Measurements from ENCODE around the gene NRROS.
"Not testable (repeated sequence)": the region's sequence is repeated elsewhere in the genome, so short reads cannot be mapped to it uniquely, and the experiment has no call there.

Gene NRROS

DNA sequence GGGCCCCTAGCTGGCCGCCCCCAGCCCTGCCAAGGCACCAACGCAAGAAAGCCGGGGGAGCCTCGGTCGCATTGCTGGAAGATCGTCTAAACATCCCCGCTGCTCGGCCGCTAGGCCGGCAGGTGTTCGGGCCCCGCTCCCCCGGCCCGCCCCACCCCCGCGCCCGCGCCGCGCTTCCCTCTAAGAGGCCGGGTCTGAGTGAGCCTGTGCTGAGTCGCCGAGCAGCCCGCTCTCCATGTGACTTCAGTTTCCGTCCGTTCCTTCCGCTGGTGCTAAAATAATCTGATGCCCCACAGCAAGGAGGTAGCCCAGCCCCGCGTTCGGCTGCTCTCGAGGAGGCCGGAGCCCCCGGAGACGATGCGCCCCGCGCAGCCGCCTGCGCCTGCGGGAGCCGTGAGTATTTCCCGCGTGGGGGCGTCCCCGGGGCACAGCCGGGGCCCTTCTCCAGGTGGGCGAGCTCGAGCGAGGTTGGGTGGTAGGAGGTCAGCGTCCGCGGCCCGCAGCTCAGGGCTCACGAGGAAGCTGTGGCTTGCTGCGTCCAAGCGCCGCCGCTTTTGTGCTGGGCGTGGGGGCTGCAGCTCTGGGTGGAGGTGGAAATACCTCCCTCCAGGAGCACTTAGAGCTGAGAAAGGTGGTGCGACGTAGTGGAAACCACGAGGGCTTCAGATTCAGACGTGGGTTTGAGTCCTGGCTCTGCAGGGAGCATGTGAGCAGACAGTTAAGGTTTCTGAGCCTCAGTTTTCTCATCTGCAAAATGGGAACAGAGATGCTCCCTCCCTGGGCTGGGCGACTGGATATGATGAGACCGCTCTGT lies at the start of gene NRROS:
Gene NRROS, plus strand, starts transcription at position 212 of the 814 bp plus-strand sequence. CDS start 14,846 bp downstream, outside the sequence.
- DNase-seq, result no peak

DNA sequence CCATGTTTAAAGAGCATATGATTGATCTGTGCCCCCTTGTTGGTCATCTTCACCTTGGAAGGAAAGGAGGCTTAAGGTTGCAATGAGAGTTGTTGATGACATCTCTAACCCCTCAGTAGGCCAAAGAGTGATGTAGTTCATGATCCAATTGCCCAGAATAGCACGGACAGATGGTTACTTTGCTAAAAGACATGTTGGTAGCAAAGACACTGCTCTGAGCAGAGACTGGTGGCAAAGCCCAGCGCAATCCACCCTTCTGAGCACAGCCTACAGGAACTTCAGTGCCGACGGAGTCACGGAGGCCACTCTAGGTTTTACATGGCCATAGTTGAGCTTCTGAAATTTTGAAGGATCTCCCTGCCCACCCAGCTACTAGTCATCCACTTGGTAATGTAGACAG lies 49.2 kb upstream of the NRROS start:
- DNase-seq, result no peak

DNA sequence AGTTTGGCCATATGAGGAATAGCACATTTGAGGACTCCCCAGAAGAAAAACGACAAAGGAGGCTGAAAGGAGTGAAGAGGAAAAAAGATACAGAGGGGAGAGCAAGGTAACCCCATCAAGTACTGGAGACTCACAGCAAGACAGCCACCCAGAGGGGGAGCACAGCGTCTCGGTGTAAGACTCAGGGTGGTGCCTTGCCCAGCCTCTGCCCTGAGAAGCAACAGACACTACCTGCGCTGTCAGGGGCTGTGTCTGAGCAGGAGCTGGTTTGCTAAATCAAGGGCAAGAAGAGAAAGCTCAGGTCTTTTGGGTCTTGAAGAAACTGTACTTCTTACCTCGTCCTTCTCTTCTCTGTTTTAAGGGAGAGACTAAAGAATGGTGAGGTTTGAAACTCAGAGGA lies 43.1 kb upstream of the NRROS start:
- DNase-seq, result no peak

GRCh38 chr3:196597971-196598733 lies 41.3 kb upstream of the NRROS start:
- DNase-seq, result not testable (repeated sequence)

DNA sequence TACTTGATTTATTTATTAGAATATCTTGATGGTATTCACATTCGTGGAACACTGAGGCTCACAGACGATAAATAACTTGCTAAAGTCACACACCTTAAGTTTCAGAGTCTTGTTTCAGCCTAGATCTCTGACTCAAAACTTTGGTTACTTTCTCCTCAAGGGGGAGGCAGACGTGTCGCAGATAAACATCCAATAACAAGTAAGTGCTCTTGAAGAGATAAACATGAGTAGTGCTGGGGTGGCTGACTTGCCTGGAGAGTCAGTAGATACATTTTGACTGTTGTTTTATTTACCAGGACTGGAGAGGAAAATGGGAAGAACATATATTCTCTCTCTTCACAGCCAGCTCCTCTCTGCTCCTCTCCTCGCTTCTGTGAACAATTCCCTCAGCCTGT lies 39.8 kb upstream of the NRROS start:
- no peak for DNase-seq

GRCh38 chr3:196600359-196600758 lies 39.1 kb upstream of the NRROS start:
- DNase-seq, result no peak

- DNase-seq, result no peak
Observed at GRCh38 chr3:196602673-196603072, 36.8 kb upstream of the NRROS start.

GRCh38 chr3:196603683-196604082 lies 35.8 kb upstream of the NRROS start:
- DNase-seq, result peak; percentile 2

GRCh38 chr3:196604548-196604947 lies 34.9 kb upstream of the NRROS start:
- DNase-seq, result no peak

DNA sequence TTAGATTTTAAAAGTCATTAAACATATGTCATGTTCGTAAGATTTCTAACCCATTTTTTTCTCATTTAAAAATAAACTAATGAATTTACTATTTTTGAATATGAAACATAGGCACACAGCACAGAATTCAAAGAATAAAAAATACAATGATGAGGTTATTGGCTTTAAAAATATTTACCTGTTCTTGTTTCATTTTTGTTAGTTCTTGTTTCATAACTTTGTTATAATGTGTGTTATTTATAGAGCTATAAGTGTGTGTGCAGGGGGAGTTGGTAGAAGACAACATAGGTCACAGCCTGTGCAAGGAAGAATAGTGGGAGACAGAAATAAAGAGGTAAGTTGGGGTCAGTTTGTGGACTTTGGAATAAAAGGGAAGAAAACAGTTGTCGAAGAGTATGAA lies 30.8 kb upstream of the NRROS start:
- no peak for DNase-seq

GRCh38 chr3:196609343-196609775 lies 30.1 kb upstream of the NRROS start:
- DNase-seq, result peak; percentile 45

- no peak for DNase-seq
Observed at GRCh38 chr3:196609805-196610515, 29.5 kb upstream of the NRROS start.

- no peak for DNase-seq
Observed at GRCh38 chr3:196611761-196612483, 27.6 kb upstream of the NRROS start.

DNA sequence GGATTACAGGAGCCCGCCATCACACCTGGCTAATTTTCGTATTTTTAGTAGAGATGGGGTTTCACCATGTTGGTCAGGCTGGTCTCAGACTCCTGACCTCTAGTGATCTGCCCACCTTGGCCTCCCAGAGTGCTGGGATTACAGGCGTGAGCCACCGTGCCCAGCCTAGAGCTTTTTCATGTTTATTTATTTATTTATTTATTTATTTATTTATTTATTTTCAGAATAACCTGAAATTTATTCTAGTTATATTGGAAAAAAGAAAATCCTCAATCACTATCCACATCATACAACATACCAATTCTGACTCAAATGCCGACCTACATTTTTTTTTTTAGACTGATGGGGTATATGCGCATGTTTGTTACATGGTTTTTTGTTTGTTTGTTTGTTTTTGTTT lies 24.3 kb upstream of the NRROS start:
- not testable (repeated sequence) for DNase-seq

DNA sequence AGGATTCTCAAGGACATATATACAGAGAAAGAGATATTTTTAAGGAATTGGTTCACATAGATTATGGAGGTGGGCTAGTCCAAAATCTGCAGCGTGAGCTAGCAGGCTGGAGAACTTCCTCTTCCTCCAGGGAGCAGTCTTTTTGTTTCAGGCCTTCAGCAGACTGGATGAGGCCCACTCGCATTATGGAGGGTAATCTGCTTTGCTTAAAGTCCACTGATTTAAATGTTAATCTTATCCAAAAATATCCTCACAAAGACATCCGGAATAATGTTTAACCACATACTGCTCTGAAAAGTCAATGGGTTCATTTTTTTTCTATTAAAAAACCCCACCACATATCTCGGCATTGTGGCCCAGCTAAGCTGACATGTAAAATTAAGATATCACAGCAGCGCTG lies 22.2 kb upstream of the NRROS start:
- DNase-seq, result no peak

DNA sequence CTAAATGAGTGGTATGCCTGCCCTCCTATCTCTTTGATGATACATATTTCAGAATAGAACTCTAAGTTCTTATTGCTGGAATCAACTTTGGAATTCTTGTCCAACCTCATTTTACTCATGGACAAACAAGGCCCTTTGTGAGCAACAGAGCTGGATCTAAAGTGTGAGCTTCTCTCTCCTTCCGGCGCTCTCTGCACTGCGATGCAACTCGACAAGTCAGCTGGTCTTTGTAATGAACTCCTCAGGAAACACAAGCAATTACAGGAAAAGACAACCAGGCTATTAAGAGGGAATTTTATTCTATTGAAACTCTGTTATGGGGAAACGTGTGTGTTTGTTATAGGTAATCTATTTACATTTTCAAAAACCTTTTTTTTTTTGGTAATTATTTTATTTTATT lies 20.3 kb upstream of the NRROS start:
- DNase-seq, result no peak

- not testable (repeated sequence) for DNase-seq
Observed at GRCh38 chr3:196619627-196620026, 19.9 kb upstream of the NRROS start.

GRCh38 chr3:196620161-196620604 lies 19.3 kb upstream of the NRROS start:
- DNase-seq, result no peak

GRCh38 chr3:196620684-196621083 lies 18.8 kb upstream of the NRROS start:
- DNase-seq, result no peak

DNA sequence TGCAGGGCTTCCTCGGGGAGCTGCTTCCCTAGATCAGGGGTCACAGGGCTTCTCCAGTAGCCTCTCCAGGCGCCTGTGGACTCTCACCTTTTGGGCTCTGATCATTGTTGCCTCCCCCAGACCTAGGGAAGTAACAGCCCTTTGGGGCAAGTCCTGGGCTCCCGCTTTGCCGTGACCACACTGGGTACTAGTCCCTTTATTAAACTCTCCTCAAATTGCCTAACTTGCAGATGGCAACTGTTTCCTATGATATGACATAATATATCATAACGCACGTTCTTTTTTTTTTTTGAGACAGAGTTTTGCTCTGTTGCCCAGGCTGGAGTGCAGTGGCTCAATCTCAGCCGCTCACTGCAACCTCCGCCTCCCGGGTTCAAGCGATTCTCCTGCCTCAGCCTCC lies 17.9 kb upstream of the NRROS start:
- no peak for DNase-seq

- no peak for DNase-seq
Observed at GRCh38 chr3:196624067-196624790, 15.3 kb upstream of the NRROS start.

DNA sequence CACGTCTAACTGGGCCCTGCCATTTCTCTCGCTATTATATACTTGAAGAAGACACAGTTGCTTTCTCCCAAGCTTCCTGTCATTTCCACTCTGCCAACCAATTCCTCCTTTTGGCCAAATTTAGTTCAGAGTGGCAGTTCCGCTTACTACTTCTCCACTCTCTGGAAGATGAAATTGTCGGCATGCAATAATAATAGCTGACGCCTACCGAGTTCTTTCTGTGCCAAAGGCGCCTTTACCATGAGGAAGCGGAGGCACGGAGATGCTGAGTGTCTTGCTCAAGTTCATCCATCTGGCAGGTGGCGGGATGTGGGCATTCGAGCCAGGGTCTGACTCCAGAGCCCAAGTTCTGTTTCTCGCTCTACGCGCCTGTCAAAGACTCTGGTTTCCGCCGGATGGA lies 14.6 kb upstream of the NRROS start:
- no peak for DNase-seq
